NCI-H526 treated with DMSO at 0.1 percent for 48 hours (cell line): ENCODE results near the gene PLEKHG2.
"Not testable (repeated sequence)": the region's sequence is repeated elsewhere in the genome, so short reads cannot be mapped to it uniquely, and the experiment has no call there.

Source experiments
- DNase-seq: peaks from one replicate; lab custom pipeline; 2025; lab: John Stamatoyannopoulos, UW

Gene PLEKHG2, protein sequence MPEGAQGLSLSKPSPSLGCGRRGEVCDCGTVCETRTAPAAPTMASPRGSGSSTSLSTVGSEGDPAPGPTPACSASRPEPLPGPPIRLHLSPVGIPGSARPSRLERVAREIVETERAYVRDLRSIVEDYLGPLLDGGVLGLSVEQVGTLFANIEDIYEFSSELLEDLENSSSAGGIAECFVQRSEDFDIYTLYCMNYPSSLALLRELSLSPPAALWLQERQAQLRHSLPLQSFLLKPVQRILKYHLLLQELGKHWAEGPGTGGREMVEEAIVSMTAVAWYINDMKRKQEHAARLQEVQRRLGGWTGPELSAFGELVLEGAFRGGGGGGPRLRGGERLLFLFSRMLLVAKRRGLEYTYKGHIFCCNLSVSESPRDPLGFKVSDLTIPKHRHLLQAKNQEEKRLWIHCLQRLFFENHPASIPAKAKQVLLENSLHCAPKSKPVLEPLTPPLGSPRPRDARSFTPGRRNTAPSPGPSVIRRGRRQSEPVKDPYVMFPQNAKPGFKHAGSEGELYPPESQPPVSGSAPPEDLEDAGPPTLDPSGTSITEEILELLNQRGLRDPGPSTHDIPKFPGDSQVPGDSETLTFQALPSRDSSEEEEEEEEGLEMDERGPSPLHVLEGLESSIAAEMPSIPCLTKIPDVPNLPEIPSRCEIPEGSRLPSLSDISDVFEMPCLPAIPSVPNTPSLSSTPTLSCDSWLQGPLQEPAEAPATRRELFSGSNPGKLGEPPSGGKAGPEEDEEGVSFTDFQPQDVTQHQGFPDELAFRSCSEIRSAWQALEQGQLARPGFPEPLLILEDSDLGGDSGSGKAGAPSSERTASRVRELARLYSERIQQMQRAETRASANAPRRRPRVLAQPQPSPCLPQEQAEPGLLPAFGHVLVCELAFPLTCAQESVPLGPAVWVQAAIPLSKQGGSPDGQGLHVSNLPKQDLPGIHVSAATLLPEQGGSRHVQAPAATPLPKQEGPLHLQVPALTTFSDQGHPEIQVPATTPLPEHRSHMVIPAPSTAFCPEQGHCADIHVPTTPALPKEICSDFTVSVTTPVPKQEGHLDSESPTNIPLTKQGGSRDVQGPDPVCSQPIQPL (N-terminal part only)

DNA sequence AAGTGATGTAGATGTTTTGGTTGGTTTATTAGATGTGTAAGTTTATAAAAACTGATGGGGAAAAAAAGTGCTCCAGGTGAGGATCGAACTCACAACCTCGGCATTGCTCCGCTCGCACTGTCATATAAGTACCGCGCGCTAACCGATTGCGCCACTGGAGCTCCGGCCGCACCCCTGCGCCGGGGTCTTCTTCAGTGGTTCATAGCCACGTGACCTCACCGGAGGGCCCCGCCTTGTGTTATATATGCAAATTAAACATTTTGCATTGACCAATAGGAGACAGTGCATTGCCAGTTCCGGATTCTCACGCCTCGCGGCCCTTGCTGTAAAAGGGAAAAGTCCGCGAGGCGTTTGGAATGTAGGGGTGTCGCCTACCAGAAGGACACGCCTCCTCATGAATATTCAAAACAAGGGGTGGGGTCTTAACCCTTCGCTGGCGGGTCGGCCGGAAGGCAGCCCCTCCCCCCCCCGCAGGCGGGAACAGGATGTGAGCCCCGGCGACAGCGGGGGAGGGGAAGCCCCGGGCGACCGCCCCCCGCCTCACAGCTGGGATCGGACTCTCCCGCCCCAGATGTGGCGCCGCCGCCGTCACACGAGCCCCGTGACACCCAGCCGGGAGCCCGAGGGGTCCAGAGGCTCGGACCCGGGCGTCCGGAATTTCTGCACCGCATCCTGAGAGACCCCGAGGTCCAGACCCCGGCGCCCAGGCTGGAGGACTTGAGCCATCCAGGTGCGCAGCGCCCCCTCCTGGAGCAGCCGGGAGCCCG lies at the start of gene PLEKHG2:
Gene PLEKHG2 (plus strand): TSS at position 570 of the 767 bp plus-strand sequence. CDS start 1,418 bp downstream, outside the sequence.
- peak; percentile 99 for DNase-seq

DNA sequence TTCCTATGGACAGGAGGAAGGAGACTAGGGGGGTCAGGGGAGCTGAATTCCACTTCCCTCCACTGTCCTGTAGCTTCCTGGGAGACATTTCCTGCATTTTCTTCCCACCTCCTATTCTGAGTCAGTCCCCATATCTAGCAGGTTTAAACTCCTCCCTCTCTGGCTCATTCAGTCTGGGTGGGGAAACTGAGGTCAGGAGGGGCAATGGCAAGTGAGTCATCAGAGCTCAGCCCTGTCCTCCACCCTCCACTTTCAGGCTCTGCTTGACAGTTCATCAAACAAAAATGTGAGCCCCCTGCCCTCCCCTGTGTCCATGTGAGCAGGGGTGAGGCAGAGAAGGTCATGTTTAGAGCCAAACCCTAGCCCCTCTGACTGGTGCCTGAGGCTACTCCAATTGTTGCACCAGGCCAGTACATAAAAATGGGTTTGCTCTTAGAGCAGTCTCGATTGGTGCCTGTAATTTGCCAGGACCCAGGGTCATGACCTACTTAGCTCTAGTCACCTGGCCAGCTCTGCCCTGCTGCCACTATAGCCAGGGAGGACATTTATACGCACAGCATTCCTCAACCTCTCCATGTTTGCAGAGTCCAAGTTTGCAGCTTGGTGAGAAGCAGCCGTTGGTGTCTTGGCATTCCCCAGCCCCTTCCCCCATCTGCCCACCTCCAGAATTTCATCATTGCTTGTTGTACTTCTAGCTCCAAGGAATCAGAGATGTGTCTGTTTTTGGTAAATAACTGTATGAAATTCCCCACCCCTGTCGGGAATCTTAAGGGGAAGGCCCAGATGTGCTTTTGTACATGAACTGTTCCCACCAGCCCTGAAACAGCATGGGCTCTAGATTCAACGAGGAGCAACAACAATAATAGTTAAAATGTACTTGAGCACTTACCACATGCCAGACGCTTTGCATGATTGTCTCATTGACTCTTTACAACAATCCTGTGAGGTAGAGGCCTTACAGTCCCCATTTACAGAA lies 49.5 kb upstream of the PLEKHG2 start:
- no peak for DNase-seq

DNA sequence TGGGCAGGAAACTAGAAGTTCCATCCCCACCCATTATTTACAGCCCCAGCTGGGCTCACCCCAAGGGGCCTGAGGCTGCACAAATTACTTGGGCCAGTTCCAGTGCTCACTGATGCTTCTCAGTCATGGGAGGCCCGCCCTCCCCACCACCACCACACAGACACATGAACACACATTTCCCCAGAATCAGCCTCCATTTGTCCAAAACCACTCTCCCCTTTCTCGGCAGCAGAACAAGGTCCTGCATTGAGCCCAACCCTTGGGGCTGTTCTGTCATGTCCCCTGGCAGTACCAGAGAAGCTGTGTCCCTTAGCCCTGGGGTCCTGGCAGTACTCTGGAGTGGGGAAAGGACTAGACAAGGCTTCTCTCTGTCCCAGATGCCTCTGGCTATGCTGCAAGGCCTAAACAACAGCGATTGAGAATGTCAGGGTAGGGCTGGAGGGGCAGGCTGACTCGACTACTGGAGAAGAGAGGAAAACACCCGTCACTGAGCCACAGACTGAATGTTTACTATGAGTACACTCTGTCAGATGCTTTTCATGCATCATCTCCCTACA lies 48.5 kb upstream of the PLEKHG2 start:
- no peak for DNase-seq

DNA sequence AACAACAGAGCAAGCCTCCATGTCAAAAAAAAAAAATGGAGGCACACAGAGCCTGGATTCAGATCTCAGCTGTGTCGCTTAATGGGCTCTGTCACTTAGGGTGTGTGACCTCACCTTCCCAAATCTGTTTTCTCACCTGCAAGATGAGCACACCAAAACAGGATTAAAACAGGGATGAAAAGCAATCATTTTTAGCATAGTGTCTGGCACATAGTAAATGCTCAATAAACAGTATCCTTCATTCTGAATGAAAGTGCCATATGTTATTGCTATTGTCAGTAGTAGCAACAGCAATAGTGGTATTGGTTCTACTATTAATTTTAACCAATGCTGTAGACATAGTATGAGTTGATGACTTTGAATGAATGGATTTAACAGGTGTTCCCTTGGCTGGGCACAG lies 46.9 kb upstream of the PLEKHG2 start:
- no peak for DNase-seq

DNA sequence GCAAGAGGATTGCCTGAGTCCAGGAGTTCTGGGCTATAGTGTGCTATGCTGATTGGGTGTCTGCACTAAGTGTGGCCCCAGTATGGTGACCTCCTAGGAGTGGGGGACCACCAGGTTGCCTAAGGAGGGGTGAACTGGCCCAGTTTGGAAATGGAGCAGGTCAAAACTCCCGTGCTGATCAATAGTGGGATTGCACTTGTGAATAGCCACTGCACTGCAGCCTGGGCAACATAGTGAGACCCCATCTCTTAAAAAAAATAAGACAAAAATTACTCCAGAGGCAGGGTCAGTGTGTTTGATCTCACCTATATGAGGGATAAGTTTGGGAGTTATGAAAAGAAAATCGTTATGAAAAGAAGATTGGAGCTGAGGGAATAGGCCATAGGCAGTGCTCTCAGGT lies 43.3 kb upstream of the PLEKHG2 start:
- no peak for DNase-seq

DNA sequence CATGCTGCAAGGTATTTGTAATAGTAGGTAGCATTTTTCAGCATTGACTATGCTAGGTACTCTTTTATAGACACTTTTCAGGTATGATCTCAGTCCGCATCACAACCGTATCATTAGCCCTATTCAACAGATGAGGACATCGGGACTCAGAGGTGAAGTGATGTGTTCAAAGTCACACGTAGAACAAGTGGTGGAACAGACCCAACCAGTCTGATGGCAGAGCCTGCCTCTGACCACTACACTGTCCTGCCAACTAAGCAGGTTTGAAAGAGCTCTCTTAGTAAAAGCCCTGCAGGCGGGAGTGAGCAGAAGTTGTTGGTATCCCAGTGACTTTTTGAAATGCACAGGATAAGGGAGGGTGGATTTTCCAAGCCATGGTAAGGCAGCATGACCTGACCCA lies 41.7 kb upstream of the PLEKHG2 start:
- DNase-seq: no peak

DNA sequence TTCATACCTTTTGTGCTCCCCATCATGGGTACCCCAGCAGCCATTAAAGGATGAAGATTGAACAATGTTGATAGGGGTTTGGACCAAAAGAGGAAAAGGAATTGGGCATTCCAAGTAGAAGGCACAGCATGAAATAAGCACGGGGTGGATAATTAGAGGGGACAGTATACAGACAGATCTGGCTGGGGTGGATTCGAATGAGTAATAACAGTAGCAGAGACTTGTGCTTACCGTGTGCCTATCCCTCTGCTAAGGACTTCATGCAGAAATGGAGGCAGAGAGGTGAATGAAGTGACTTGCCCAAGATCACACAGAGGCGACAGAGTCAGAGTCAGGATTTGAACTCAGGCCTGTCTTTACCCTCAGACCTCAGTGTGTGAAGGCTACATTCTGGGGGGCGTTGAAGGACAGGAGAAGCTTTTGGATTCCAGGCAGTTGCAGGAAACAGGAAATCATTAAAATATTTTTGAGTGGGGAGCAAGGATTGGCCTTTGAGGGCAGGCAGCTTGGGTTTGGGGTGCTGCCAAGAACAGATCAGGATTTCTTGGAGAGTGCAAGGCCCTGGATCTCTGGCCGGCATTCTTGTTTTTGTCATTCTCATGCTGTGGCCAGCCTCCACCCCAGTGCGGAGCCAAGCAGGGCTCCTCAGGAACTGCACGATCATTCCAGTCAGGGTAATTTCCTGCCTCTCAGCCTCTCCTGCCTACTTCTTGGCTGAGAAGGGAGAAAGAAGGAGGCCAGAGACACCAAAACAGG lies 40.2 kb upstream of the PLEKHG2 start:
- no peak for DNase-seq

DNA sequence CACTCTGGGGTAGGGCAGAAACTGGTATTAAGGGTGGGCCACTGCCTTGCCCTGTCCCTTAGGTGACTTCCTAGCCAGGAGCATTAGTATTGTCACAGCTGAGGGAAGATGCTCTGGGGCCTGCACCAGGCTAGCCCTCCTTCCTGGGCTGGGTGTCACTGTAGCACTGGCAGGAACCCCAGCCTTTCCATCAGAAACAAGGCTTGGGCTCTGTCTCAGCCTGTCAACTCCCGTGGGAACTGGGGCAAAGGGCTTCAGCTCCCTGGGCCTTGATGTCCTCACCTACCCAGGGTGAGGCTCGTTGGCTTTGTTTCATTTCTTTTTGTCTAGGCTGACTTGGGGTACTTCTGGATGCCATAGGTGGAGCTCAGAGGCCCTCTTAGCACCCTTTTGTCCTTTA lies 39.5 kb upstream of the PLEKHG2 start:
- DNase-seq: no peak

DNA sequence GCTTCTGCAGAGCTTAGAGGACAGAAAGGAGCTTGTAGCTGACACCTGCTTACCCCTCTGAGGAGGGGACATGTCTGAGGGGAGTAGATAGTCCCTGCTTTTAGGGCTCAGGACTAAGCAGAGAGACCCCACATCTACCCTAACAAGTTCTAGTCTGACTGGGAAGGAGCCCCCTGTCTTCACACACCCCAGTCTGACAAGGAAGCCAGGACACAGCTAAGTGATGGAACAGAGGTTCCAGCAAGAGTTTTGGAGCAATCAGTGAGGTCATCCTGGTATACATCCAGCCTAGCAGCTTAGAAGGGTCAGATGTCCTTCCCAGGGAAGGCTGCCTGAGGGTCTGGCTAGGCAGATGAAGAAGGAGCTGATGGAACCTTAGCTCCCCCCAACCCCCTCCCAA lies 36.5 kb upstream of the PLEKHG2 start:
- no peak for DNase-seq

DNA sequence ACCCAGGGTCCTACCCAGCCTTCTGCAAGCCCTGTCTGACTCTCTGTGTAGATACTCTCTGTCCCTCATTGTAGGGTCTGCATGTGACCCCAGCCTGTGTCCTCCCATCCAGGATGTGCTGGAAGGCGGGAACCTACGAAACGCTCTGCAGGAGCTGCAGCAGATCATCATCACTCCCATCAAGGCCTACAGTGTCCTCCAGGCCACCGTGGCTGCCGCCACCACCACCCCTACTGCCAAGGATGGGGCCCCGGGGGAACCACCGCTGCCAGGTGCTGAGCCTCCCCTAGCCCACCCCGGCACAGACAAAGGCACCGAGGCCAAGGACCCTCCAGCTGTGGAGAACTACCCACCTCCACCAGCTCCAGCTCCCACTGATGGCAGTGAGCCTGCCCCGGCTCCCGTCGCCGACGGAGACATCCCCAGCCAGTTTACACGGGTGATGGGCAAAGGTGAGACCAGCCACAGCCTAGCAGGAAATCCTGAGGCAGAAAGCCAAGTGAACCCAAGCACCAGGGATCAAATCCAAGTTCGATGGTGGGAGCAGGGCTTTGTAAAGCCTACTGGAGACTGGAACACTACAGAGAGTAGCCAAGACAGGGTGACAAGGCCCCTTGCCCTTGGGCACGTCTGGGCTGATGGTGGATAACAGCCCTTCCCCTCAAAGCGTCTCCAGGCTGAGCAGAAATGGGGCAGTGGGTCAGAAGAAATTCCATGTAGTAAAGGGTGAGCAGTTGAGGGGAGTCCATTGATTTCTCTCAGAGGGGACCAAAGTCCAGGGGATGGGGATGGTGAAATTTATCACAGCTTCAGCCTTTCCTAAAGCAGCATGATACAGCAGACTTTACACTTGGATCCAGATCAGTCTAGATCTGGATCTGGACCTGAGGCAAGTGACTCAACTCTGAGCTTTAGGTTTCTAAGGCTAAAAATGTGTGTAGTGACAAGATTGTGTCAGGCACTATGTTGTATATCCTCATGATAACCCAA lies 34.8 kb upstream of the PLEKHG2 start:
- no peak for DNase-seq

DNA sequence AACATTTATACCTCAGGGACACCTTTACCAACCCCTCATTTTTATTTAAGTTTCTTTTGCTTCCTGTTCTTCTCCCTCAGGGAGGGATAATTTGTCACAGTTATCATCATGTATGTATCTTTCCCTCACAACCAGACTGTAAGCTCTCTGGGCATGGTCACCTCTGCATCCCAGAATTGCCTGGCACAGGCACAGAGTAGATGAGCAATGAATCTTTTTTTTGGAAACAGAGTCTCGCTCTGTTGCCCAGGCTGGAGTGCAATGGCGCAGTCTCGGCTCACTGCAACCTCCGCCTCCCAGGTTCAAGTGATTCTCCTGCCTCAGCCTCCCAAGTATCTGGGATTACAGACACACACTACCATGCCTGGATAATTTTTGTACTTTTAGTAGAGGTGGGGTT lies 33.1 kb upstream of the PLEKHG2 start:
- not testable (repeated sequence) for DNase-seq

DNA sequence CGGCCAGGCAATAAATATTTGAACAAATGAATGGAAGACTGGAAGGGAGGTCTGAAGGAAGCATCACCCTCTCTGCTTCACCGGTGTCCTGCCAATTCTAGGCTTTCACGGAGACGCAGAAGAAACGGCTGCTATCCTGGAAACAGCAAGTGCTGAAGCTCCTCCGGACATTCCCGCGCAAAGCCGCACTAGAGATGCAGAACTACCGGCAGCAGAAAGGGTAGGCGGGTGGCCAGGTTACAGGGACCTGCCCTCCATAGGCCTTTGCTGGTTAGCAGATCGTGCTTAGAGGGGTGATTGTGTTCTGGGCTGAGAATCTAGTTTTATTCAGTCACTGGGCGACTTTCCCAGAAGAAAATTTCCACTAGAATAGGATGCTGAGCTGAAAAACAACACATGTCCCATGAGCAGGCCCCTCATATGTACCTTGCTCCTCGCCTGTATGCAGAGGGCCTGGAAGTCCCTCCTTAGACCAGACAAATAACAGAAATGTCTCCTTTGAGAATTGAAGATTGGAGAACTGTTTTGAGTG lies 32.5 kb upstream of the PLEKHG2 start:
- DNase-seq: no peak

DNA sequence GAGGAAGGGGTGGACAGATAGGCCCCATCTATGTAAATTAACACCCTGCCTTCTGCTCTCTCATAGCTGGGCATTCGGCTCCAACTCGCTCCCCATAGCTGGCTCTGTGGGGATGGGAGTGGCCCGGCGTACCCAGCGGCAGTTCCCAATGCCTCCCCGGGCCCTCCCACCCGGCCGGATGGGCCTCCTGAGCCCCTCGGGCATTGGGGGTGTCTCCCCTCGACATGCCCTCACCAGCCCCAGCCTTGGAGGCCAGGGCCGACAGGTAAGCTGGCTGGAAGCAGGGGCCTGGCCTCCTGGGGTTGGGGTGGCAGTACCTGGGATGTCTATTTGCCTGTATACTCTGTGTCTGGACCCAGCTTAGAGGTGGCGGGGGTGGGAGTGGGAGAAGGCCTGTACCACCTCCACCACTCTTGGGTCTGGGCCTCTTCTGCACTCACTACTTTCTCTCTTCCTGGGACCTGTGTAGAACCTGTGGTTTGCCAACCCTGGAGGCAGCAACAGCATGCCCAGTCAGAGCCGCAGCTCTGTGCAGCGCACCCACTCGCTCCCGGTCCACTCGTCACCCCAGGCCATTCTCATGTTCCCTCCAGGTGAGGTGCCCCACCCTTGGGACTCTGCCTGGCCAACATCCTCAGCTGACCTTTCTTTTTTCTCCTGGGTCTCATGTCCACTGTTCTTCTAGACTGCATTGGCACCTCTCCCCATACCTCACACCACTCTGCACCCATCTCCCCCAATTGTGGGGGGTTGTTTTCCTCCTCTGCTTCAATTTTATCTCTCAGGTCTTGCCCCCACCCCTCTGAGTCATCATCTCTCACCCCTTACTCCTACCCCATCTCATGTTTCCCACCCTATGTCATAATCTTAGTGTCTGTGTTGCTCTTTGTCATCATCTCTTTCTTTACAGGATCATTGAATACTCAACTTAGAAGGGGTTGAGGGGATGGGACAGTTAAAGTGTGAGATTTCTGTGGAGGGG lies 31.7 kb upstream of the PLEKHG2 start:
- no peak for DNase-seq

DNA sequence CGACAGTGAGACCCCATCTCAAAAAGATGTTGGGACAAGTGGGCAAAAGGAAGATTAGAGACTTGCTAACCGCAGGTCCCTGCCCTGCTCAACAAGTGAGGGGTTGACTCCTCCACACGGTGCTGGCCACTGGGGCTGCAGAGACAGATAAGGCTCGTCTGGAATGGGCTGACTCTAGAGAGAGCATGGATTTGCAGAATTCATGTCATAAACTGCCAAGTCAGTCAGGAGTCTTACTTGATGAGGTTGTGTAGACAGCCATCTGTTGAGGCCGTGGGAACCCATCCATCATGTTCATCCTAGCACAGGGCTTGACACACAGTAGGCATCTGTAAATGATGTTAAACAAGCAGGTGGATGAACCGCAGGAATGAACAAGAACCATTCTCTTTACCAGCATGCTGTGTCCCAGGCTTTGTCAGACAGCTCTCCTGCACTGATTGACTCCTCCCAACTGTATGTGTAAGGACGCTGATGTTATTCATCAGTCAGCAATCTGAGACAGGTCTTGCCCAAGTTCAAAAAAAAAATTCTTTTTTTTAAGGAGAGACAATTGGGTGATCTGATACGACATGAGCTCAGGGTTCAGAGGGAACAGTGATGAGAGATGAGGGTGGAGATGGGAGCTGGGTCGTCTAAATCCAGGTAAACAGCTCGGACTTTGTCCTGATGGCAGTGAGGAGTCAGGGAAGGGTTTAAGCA lies 30.4 kb upstream of the PLEKHG2 start:
- no peak for DNase-seq

DNA sequence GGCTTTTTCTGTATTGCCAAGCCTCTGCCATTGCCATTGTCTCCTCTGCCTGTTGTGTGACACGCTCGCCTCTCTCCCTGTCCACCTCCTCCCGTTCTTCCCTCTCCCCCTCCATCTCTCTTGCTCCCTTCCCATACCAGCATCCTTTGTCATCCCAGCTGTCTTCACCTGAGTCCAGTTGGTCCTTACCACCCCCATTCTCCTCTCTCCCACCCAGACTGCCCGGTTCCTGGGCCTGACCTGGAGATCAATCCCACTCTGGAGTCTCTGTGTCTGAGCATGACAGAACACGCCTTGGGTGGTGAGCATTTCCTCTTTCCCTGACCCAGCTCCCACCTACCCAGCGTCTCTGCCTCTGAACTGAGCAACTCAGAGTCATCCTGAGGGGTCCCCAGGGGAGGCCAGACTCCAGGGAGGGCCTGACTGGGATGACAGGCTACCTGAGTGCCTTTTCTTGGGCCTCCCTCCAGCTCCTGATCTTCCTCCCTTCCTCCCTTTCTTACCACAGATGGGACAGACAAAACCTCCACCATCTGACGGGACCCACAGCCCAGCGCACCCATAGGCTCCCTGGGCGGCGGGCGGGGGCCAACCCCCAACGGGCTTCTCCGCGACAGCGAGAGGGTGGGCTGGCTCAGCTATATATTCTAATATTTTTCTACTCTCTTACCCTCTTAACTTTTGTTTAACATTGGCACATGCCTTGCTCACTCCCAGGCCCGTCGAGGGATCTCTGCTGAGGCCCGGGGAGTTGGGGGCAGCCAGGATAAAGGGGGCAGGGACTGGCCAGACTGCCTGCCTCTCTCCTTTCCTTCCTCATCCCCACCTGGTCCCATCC lies 29.3 kb upstream of the PLEKHG2 start:
- DNase-seq: no peak
